SK-N-SH (cell line): ENCODE measurements around the gene WDR48.

Experiments
- FOXM1 ChIP-seq: IDR thresholded peaks from 2 replicates; pipeline ENCODE4 v1.4.0; 2012; ENCODE audit warnings: low read depth, mild to moderate bottlenecking
- MXI1 ChIP-seq: IDR thresholded peaks from 2 replicates; pipeline ENCODE4 v1.6.1; 2012; ENCODE audit warnings: mild to moderate bottlenecking, low read depth, low read length, improper control_type of control experiment
- NFIC ChIP-seq: IDR thresholded peaks from 2 replicates; pipeline ENCODE4 v1.4.0; 2012; ENCODE audit warnings: borderline replicate concordance
- NRF1 ChIP-seq: IDR thresholded peaks from 2 replicates; pipeline ENCODE4 v1.6.1; 2012; ENCODE audit warnings: low read depth, mild to moderate bottlenecking, low read length
- RFX5 ChIP-seq: IDR thresholded peaks from 2 replicates; pipeline ENCODE4 v1.6.1; 2012; ENCODE audit warnings: mild to moderate bottlenecking, improper control_type of control experiment, low read length
- TAF1 ChIP-seq: IDR thresholded peaks from 2 replicates; pipeline ENCODE4 v1.6.1; 2012; ENCODE audit warnings: low read depth, mild to moderate bottlenecking, low read length, moderate library complexity, borderline replicate concordance
- TF ChIP-seq, protein P1 (sequence below): fragments of 200-600 bp; sonication (generic); IDR thresholded peaks from 2 replicates; pipeline ENCODE4 v1.6.1; 2017; ENCODE audit warnings: antibody characterized with exemption, mild to moderate bottlenecking, moderate library complexity
- TF ChIP-seq, protein P2 (sequence below): IDR thresholded peaks from 2 replicates; pipeline ENCODE4 v1.4.0; 2012; ENCODE audit warnings: low read depth, borderline replicate concordance
- TF ChIP-seq, protein P3 (sequence below): IDR thresholded peaks from 2 replicates; pipeline ENCODE4 v1.6.1; 2012; ENCODE audit warnings: mild to moderate bottlenecking, low read depth, low read length, moderate library complexity

DNA sequence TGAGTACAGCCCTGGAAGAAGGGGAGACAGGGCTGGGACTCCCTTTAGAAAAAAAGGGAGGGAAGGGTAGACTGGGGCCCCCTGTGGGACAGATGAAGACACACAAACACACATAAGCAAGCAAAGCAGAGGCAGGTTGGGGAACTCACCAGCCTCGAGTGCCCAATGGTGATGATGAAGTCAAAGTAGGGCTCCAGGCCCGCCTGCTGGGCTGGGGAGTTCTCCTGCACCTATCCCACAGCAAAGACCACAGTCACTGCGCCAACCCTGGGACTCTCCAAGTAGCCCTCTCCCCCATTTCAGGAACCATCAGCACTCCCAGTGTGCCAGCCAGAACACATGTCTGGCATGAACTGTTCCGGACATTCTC, 51.5 kb downstream of the WDR48 start:
- TF ChIP-seq TAF1 (no peak), NRF1 (no peak), MXI1 (no peak), FOXM1 (no peak), RFX5 (no peak), NFIC (no peak)
- TF ChIP-seq, protein P1, sequence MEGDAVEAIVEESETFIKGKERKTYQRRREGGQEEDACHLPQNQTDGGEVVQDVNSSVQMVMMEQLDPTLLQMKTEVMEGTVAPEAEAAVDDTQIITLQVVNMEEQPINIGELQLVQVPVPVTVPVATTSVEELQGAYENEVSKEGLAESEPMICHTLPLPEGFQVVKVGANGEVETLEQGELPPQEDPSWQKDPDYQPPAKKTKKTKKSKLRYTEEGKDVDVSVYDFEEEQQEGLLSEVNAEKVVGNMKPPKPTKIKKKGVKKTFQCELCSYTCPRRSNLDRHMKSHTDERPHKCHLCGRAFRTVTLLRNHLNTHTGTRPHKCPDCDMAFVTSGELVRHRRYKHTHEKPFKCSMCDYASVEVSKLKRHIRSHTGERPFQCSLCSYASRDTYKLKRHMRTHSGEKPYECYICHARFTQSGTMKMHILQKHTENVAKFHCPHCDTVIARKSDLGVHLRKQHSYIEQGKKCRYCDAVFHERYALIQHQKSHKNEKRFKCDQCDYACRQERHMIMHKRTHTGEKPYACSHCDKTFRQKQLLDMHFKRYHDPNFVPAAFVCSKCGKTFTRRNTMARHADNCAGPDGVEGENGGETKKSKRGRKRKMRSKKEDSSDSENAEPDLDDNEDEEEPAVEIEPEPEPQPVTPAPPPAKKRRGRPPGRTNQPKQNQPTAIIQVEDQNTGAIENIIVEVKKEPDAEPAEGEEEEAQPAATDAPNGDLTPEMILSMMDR = 0 out of 2 replicates have a peak, but pooled peaks have one; percentile 14
- TF ChIP-seq, protein P2, sequence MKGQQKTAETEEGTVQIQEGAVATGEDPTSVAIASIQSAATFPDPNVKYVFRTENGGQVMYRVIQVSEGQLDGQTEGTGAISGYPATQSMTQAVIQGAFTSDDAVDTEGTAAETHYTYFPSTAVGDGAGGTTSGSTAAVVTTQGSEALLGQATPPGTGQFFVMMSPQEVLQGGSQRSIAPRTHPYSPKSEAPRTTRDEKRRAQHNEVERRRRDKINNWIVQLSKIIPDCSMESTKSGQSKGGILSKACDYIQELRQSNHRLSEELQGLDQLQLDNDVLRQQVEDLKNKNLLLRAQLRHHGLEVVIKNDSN = no peak
- TF ChIP-seq, protein P3, sequence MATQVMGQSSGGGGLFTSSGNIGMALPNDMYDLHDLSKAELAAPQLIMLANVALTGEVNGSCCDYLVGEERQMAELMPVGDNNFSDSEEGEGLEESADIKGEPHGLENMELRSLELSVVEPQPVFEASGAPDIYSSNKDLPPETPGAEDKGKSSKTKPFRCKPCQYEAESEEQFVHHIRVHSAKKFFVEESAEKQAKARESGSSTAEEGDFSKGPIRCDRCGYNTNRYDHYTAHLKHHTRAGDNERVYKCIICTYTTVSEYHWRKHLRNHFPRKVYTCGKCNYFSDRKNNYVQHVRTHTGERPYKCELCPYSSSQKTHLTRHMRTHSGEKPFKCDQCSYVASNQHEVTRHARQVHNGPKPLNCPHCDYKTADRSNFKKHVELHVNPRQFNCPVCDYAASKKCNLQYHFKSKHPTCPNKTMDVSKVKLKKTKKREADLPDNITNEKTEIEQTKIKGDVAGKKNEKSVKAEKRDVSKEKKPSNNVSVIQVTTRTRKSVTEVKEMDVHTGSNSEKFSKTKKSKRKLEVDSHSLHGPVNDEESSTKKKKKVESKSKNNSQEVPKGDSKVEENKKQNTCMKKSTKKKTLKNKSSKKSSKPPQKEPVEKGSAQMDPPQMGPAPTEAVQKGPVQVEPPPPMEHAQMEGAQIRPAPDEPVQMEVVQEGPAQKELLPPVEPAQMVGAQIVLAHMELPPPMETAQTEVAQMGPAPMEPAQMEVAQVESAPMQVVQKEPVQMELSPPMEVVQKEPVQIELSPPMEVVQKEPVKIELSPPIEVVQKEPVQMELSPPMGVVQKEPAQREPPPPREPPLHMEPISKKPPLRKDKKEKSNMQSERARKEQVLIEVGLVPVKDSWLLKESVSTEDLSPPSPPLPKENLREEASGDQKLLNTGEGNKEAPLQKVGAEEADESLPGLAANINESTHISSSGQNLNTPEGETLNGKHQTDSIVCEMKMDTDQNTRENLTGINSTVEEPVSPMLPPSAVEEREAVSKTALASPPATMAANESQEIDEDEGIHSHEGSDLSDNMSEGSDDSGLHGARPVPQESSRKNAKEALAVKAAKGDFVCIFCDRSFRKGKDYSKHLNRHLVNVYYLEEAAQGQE = no peak
